OCI-LY7 (cell line): Measurements from ENCODE around the gene DEPP1. TPM values are rescaled to one million over a fixed set of nuclear protein-coding genes. Genes with fewer than 3 reads are reported as not detected.

ENCODE experiments used
- BruUV-seq: library from RNA; stranded (reverse); fragments of 400-500 nt; replicated peaks from 2 replicates; lab custom pipeline; 2021; lab: Mats Ljungman, UMichigan
- CTCF ChIA-PET: fragments of 300-600 bp; sonication (Branson Sonifier 250); formaldehyde crosslinking; loops from one replicate; lab custom pipeline; 2022; ENCODE audit warnings: antibody characterized with exemption; ENCODE audit not compliant: unreplicated experiment; lab: Charles Lee
- POLR2A ChIA-PET: fragments of 300-600 bp; sonication (Branson Sonifier 250); formaldehyde crosslinking; loops from one replicate; lab custom pipeline; 2022; ENCODE audit warnings: antibody characterized with exemption; lab: Charles Lee
- DNase-seq: peaks from one replicate; pipeline ENCODE4 v3.0.0-alpha.2; 2015; ENCODE audit warnings: low spot score
- H2AFZ ChIP-seq: fragments of 200-600 bp; sonication (generic), shearing (Covaris generic); 2 replicates; pipeline ENCODE4 v1.6.1; 2014; ENCODE audit warnings: mild to moderate bottlenecking, antibody characterized with exemption, low read length, moderate library complexity
- H3K27ac ChIP-seq: fragments of 200-600 bp; sonication (generic); 2 replicates; pipeline ENCODE4 v1.5.1; 2014; ENCODE audit warnings: mixed run types, low read depth, mild to moderate bottlenecking, moderate library complexity, low read length, inconsistent platforms; ENCODE audit not compliant: poor library complexity, severe bottlenecking
- H3K36me3 ChIP-seq: fragments of 200-600 bp; sonication (generic); 2 replicates; pipeline ENCODE4 v1.6.1; 2014; ENCODE audit warnings: mild to moderate bottlenecking, antibody characterized with exemption, low read length, moderate library complexity, mixed read lengths; ENCODE audit not compliant: insufficient read depth
- H3K4me1 ChIP-seq: fragments of 200-600 bp; sonication (generic); 2 replicates; pipeline ENCODE4 v1.5.1; 2014; ENCODE audit warnings: mild to moderate bottlenecking, low read length; ENCODE audit not compliant: insufficient read depth, poor library complexity, severe bottlenecking
- H3K4me2 ChIP-seq: fragments of 200-600 bp; sonication (generic); 2 replicates; pipeline ENCODE4 v1.6.1; 2014; ENCODE audit warnings: mild to moderate bottlenecking, low read length
- H3K4me3 ChIP-seq: fragments of 200-600 bp; sonication (generic); 2 replicates; pipeline ENCODE4 v1.5.1; 2014; ENCODE audit warnings: mild to moderate bottlenecking, low read depth, low read length; ENCODE audit not compliant: poor library complexity, severe bottlenecking
- H3K79me2 ChIP-seq: fragments of 200-600 bp; sonication (generic); 2 replicates; pipeline ENCODE4 v1.6.1; 2016; ENCODE audit warnings: low read depth, mild to moderate bottlenecking, low read length, moderate library complexity, mixed read lengths; ENCODE audit not compliant: insufficient read depth
- H3K9me2 ChIP-seq: fragments of 200-600 bp; sonication (generic); 2 replicates; pipeline ENCODE4 v1.6.1; 2016; ENCODE audit warnings: mild to moderate bottlenecking, low read length, mixed read lengths; ENCODE audit not compliant: insufficient read depth
- H3K9me3 ChIP-seq: fragments of 200-600 bp; sonication (generic); 2 replicates; pipeline ENCODE4 v1.6.1; 2014; ENCODE audit warnings: mild to moderate bottlenecking, mixed run types, low read length, mixed read lengths
- H4K20me1 ChIP-seq: fragments of 200-600 bp; sonication (generic); 2 replicates; pipeline ENCODE4 v1.6.1; 2014; ENCODE audit warnings: mild to moderate bottlenecking, antibody characterized with exemption, low read length, moderate library complexity, mixed read lengths; ENCODE audit not compliant: insufficient read depth
- CTCF ChIP-seq: fragments of 200-600 bp; sonication (generic); conservative IDR thresholded peaks from 2 replicates; pipeline ENCODE4 v1.5.1; 2014; ENCODE audit warnings: mild to moderate bottlenecking, antibody characterized with exemption, low read length, moderate library complexity, mixed read lengths
- EZH2phosphoT487 ChIP-seq: fragments of 200-600 bp; sonication (generic); IDR thresholded peaks from 2 replicates; pipeline ENCODE4 v1.6.1; 2018; ENCODE audit warnings: low read depth, borderline replicate concordance, mild to moderate bottlenecking, mixed run types, antibody characterized with exemption, low read length, moderate library complexity, mixed read lengths
- intact Hi-C: fragments of 100-400 bp; cut with micrococcal nuclease; formaldehyde crosslinking; loops from one replicate; pipeline ENCODE4 v1.10.0; 2022; ENCODE audit not compliant: unreplicated experiment
- total RNA-seq, 2 experiments: library from RNA; depleted of rRNA in 1 of 2; stranded (reverse); fragments of >200 nt in 1 of 2; shearing (Covaris generic) in 1 of 2; gene quantifications; 2 replicates each; pipeline ENCODE4 v1.2.3, GENCODE V29; 2014 to 2022

The DEPP1 gene
- total RNA-seq, 2 experiments from 2014 or later, result 0.09 TPM; not detected in 1

- no peaks in the 10 kb centered on the region for H4K20me1 ChIP-seq
- no peak for DNase-seq
- H3K36me3 ChIP-seq, result no peaks in the 10 kb centered on the region
- TF ChIP-seq EZH2phosphoT487 (no peak), CTCF (no peak)
- H3K9me3 ChIP-seq, result no peaks in the 10 kb centered on the region
- H2AFZ ChIP-seq, result no peak overlapping the region
- no peak overlapping the region for H3K27ac ChIP-seq
- intact Hi-C loops, result no loop called here
- H3K4me3 ChIP-seq, result no peak overlapping the region
- no peaks in the 10 kb centered on the region for H3K79me2 ChIP-seq
- no TSS peak for BruUV-seq
- ChIA-PET POLR2A (interaction anchor here (0.6 kb wide), 1 partner anchor 1116 kb away, joined by 3 read pairs; no protein-coding TSS in a partner anchor), CTCF (no interaction called here)
- H3K4me2 ChIP-seq, result no peak overlapping the region
- peaks cover 16% of the 10 kb centered on the region for H3K4me1 ChIP-seq
- no peaks in the 10 kb centered on the region for H3K9me2 ChIP-seq
Observed at GRCh38 chr10:44978213-44978569, 418 bp downstream of the DEPP1 start.

- H3K4me2 ChIP-seq, result no peak overlapping the region
- POLR2A ChIA-PET, result interaction anchor here (0.6 kb wide), 1 partner anchor 1116 kb away, joined by 3 read pairs; no protein-coding TSS in a partner anchor
- no peaks in the 10 kb centered on the region for H3K79me2 ChIP-seq
- TF ChIP-seq CTCF, result no peak
- no peak for TF ChIP-seq EZH2phosphoT487
- CTCF ChIA-PET, result no interaction called here
- H3K4me3 ChIP-seq, result no peak overlapping the region
- no peaks in the 10 kb centered on the region for H3K9me3 ChIP-seq
- no peaks in the 10 kb centered on the region for H4K20me1 ChIP-seq
- H2AFZ ChIP-seq, result no peak overlapping the region
- H3K36me3 ChIP-seq, result no peaks in the 10 kb centered on the region
- DNase-seq, result no peak
- no TSS peak for BruUV-seq
- intact Hi-C loops, result no loop called here
- H3K27ac ChIP-seq, result no peak overlapping the region
- peaks cover 18% of the 10 kb centered on the region for H3K4me1 ChIP-seq
- H3K9me2 ChIP-seq, result no peaks in the 10 kb centered on the region
Observed at GRCh38 chr10:44977287-44978212, 1.1 kb downstream of the DEPP1 start.
